Measurements from ENCODE around the gene FOXP1.

- TF ChIP-seq EZH2 (IDR thresholded peaks at IDR 0.05; ENCODE audit: borderline replicate concordance, low read length) (no peak), CTCF (conservative IDR thresholded peaks at IDR 0.05 in 1 of 2, IDR thresholded peaks at IDR 0.05 in 1 of 2; ENCODE audit: extremely low read depth in 1 of 2, insufficient read depth in 1 of 2, low read depth in 1 of 2, low read length in 2 of 2) (no peak)
Observed at GRCh38 chr3:71175691-71176365, 407.7 kb downstream of the FOXP1 start.

Measured in mammary epithelial cell (primary cell).